Adrenal gland (tissue), 12 donors: ENCODE results near the gene KPNA3. TPM values are rescaled to one million over a fixed set of nuclear protein-coding genes. Genes with fewer than 3 reads are reported as not detected.

Experiments
- DNase-seq, 7 donors: peaks; one replicate each; pipeline ENCODE4 v3.0.0-alpha.2; 2019 to 2020
- H3K27ac ChIP-seq, 5 donors: fragments of 200-600 bp; sonication (generic) in 4 of 5; 1 replicate in 3 of 5; 2 replicates in 2 of 5; pipeline versions ENCODE4 v1.5.1 to v1.8.0; 2016 to 2020; ENCODE audit warnings: mild to moderate bottlenecking in 1 of 5
- H3K27me3 ChIP-seq: fragments of 200-600 bp; 2 replicates; pipeline ENCODE4 v1.8.0; 2021
- H3K36me3 ChIP-seq, 2 donors: fragments of 200-600 bp; replicated peaks in 1 of 2; 1 replicate in 1 of 2; 2 replicates in 1 of 2; pipeline versions ENCODE4 v1.5.1 to v1.8.0; 2018 to 2022
- H3K4me1 ChIP-seq, 2 donors: fragments of 200-600 bp; replicated peaks in 1 of 2; 1 replicate in 1 of 2; 2 replicates in 1 of 2; pipeline versions ENCODE4 v1.5.1 to v1.8.0; 2018 to 2021
- H3K4me3 ChIP-seq, 4 donors: fragments of 200-600 bp; sonication (generic) in 3 of 4; one replicate each; pipeline ENCODE4 v1.5.1; 2016 to 2018
- H3K9me3 ChIP-seq, 3 donors: fragments of 200-600 bp; sonication (generic) in 1 of 3; replicated peaks in 1 of 3; 1 replicate in 2 of 3; 2 replicates in 1 of 3; pipeline versions ENCODE4 v1.5.1 to v1.8.0; 2016 to 2021
- CTCF ChIP-seq, 6 experiments: fragments of 450-650 bp in 4 of 6; fragments of 200-600 bp in 2 of 6; sonication (generic) in 1 of 6; IDR thresholded peaks; 1 replicate in 5 of 6; 2 replicates in 1 of 6; pipeline versions ENCODE4 v1.5.1 to v1.8.0; 2016 to 2021; ENCODE audit warnings: antibody characterized with exemption in 6 of 6, mild to moderate bottlenecking in 2 of 6, moderate library complexity in 1 of 6
- POLR2A ChIP-seq, 2 donors: fragments of 450-650 bp; IDR thresholded peaks; one replicate each; pipeline ENCODE4 v1.6.1; 2017; ENCODE audit warnings: antibody characterized with exemption in 2 of 2, mild to moderate bottlenecking in 2 of 2, moderate library complexity in 1 of 2
- whole genome bisulfite sequencing, 4 donors: extraction: QIAGEN DNeasy Blood & Tissue Kit in 2 of 4; methylation state at CpG; one replicate each; pipeline versions ENCODE4 v1.1.5 to v1.1.7; 2013 to 2017; 5-methylcytosine and 5-hydroxymethylcytosine counted together
- intact Hi-C, 2 donors: fragments of 100-400 bp; cut with DNase I; formaldehyde crosslinking; loops; one replicate each; pipeline versions ENCODE4 v1.14.1 to v1.15.0; 2022 to 2023
- polyA plus RNA-seq, 3 donors: library from polyadenylated mRNA; stranded (reverse); fragments of 200-250 nt in 2 of 3; fragments of 350-450 nt in 1 of 3; fragmentation: Illumina TruSeq in 1 of 3; extraction: RNeasy Lipid Tissue Mini Kit (QIAGEN cat#74804) in 1 of 3; gene quantifications; one replicate each; pipeline ENCODE4 v1.2.3, GENCODE V29; 2013 to 2014
- total RNA-seq, 9 donors: library from RNA; depleted of rRNA in 4 of 9; stranded (reverse); fragments of >200 nt in 4 of 9; fragments of 120-200 nt in 1 of 9; fragmentation: NEBNext Ultra II Directional in 1 of 9; extraction: Animal tissue kit (Norgen Biotek cat#: 25700) in 1 of 9; gene quantifications; one replicate each; pipeline versions ENCODE4 v1.1.0 to v1.2.4, GENCODE V29; 2013 to 2023
- donor health status: healthy with polysubstance abuse.
- donor health status: Bipolar disorder and iron deficiency.
- donor health status: DM: yes; HTN: yes; CAD: no.
- donor health status: DM: no; HTN: no; CAD: no.
- donor health status: DM: no; HTN: no; CAD: no.
- donor health status: DM: yes; HTN: yes; CAD: no.

KPNA3 gene
- total and polyA plus RNA-seq, 12 donors = 8.6 to 43.8 (median 20.5) TPM

DNA sequence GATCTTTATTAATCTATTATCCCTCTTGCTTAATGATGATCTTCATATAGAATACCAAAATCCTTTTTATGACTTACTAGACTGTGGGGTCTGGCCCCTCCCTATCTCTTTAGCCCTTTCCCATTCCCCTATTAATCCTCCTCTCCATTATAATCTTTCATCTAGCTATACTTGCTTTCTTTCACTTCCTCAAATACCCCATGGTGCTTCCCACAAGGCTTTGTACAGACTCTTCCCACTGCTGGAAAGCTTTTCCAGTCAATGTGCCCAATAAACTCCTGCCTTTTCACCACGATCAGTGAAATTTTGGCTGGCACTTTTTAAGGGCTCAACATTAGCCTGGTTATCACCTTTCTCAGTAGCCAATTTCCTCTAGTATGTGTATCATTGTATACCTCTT, 98.0 kb downstream of the KPNA3 start:
- Histone ChIP-seq H3K27me3 (no peaks in the 10 kb centered on the region), H3K36me3 (no peaks in the 10 kb centered on the region), H3K27ac (no peak overlapping the region), H3K4me3 (no peak overlapping the region), H3K9me3 (no peaks in the 10 kb centered on the region), H3K4me1 (peaks cover 4 to 13% of the 10 kb centered on the region in 2 donors)
- TF ChIP-seq POLR2A (IDR thresholded peaks at IDR 0.05) = no peak
- TF ChIP-seq CTCF (IDR thresholded peaks at IDR 0.05) = no peak
- intact Hi-C loops = no loop called here
- no peak for DNase-seq
- 75 to 86% (median 78%) methylated on average over 1 of the region's 1 CpG for WGBS, 4 donors

DNA sequence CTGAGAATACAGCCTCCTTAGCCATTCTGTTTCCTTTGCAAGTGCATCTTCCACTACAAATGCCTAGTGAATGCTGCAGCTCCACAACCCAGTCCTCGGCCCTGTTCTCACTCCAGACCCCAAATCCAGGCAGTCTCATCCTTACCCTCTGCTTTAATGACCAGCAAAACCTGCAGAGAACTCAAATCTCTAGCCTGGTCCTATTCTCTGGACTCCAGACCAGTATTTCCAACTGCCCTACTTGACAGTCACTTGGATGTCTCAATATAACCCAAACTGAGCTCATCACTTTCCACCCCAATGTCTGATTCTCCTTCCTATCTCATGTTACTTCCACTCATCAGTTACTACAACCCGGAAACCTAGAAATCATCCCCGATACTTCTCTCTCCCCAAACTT, 98.6 kb downstream of the KPNA3 start:
- Histone ChIP-seq H3K9me3 (no peaks in the 10 kb centered on the region), H3K36me3 (no peaks in the 10 kb centered on the region), H3K4me3 (no peak overlapping the region), H3K4me1 (peaks cover 4 to 18% of the 10 kb centered on the region in 2 donors), H3K27ac (no peak overlapping the region), H3K27me3 (no peaks in the 10 kb centered on the region)
- intact Hi-C loops = no loop called here
- TF ChIP-seq CTCF (IDR thresholded peaks at IDR 0.05) (no peak), POLR2A (IDR thresholded peaks at IDR 0.05) (no peak)
- no peak for DNase-seq
- WGBS, 4 donors = 78 to 93% (median 85%) methylated on average over 3 of the region's 3 CpGs

GRCh38 chr13:49693191-49693733, 99.2 kb downstream of the KPNA3 start:
- Histone ChIP-seq H3K36me3 (no peaks in the 10 kb centered on the region), H3K27me3 (no peaks in the 10 kb centered on the region), H3K9me3 (no peaks in the 10 kb centered on the region), H3K4me1 (peaks cover 4 to 20% of the 10 kb centered on the region in 2 donors), H3K27ac (no peak overlapping the region), H3K4me3 (no peak overlapping the region)
- 69 to 88% (median 73%) methylated on average over 4 of the region's 4 CpGs for WGBS, 4 donors
- DNase-seq = no peak
- TF ChIP-seq CTCF (IDR thresholded peaks at IDR 0.05) (no peak), POLR2A (IDR thresholded peaks at IDR 0.05) (no peak)
- intact Hi-C loops = no loop called here

- H3K27me3 ChIP-seq = no peaks in the 10 kb centered on the region
- no peaks in the 10 kb centered on the region for H3K9me3 ChIP-seq
- H3K27ac ChIP-seq = peak within 1 kb of the TSS; percentile 46 to 87 (median 75)
- peak; percentile 93 to 97 (median 95) for DNase-seq
- H3K36me3 ChIP-seq = no peaks in the 10 kb centered on the region
- intact Hi-C loops = no loop called here
- H3K4me3 ChIP-seq = peak within 1 kb of the TSS; percentile 15 to 91 (median 62)
- TF ChIP-seq CTCF (IDR thresholded peaks at IDR 0.05) (no peak), POLR2A (IDR thresholded peaks at IDR 0.05) (peak in 1 of 2 donors; percentile 75)
- peaks cover 4 to 20% of the 10 kb centered on the region in 2 donors for H3K4me1 ChIP-seq
- WGBS, 4 donors = 0 to 3% (median 1%) methylated on average over 19 to 67 of the region's 67 CpGs
Observed at GRCh38 chr13:49690995-49691784, 101.3 kb downstream of the KPNA3 start, which contains the start of gene EBPL. Gene EBPL, minus strand, starts transcription at chr13:49691486. Its CDS starts 62 bp downstream, at chr13:49691424.
